ENCODE data around the gene NALF2. TPM values are rescaled to one million over a fixed set of nuclear protein-coding genes. Genes with fewer than 3 reads are reported as not detected.

The NALF2 gene
- total and polyA plus RNA-seq, 7 experiments from 2014 or later = 0.27 to 0.50 (median 0.34) TPM; not detected in 4

Other genes with a start within 250 kb of the NALF2 start
- gene EDA, start 111.8 kb downstream of the NALF2 start, total RNA-seq = 10 to 100 TPM in 2 of 5 experiments, 1 to 10 TPM in 3; 2.4 to 14.3 (median 3.2) TPM
- gene EDA, start 111.8 kb downstream of the NALF2 start, polyA plus RNA-seq = 1 to 10 TPM; 1.1 to 1.4 TPM

Measured in naive thymus-derived CD4-positive, alpha-beta T cell (primary cell).